Fibroblast of lung (primary cell): Measurements from ENCODE around the gene DDX54. TPM values are rescaled to one million over a fixed set of nuclear protein-coding genes. Genes with fewer than 3 reads are reported as not detected.

Experiments
- DNase-seq, 2 donors: peaks; one replicate each; pipeline versions ENCODE4 v3.0.0 to v3.0.0-alpha.2; 2010; ENCODE audit warnings: low read depth in 2 of 2
- H2AFZ ChIP-seq: 2 replicates; pipeline ENCODE4 v1.5.1; 2012; ENCODE audit warnings: low read length, control low read depth, inconsistent platforms
- H3K27ac ChIP-seq: 2 replicates; pipeline ENCODE4 v1.5.1; 2011; ENCODE audit warnings: low read length, control low read depth; ENCODE audit not compliant: insufficient read depth
- H3K27me3 ChIP-seq: 2 replicates; pipeline ENCODE4 v1.5.1; 2011; ENCODE audit warnings: mild to moderate bottlenecking, low read length; ENCODE audit not compliant: control insufficient read depth, insufficient read depth
- H3K36me3 ChIP-seq: 2 replicates; pipeline ENCODE4 v1.5.1; 2011; ENCODE audit warnings: low read length; ENCODE audit not compliant: control insufficient read depth, insufficient read depth
- H3K4me1 ChIP-seq: 2 replicates; pipeline ENCODE4 v1.5.1; 2011; ENCODE audit warnings: low read length; ENCODE audit not compliant: control insufficient read depth, insufficient read depth; ENCODE audit errors: extremely low read depth
- H3K4me2 ChIP-seq: 2 replicates; pipeline ENCODE4 v1.5.1; 2011; ENCODE audit warnings: low read length, control low read depth; ENCODE audit not compliant: insufficient read depth; ENCODE audit errors: extremely low read depth
- H3K4me3 ChIP-seq, 4 experiments: fragments of 200-600 bp in 1 of 4; sonication (generic) in 1 of 4; replicated peaks in 1 of 4; 2 replicates each; pipeline ENCODE4 v1.5.1; 2011 to 2016; ENCODE audit warnings: low read length in 4 of 4, low read depth in 3 of 4, mild to moderate bottlenecking in 3 of 4, control low read depth in 2 of 4, inconsistent platforms in 1 of 4, mixed read lengths in 1 of 4; ENCODE audit not compliant: insufficient read depth in 1 of 4; ENCODE audit errors: control extremely low read depth in 1 of 4
- H3K79me2 ChIP-seq: 2 replicates; pipeline ENCODE4 v1.5.1; 2012; ENCODE audit warnings: mild to moderate bottlenecking, low read length, inconsistent platforms; ENCODE audit not compliant: control insufficient read depth, insufficient read depth
- H3K9ac ChIP-seq: 2 replicates; pipeline ENCODE4 v1.5.1; 2011; ENCODE audit warnings: mild to moderate bottlenecking, low read length, control low read depth; ENCODE audit not compliant: insufficient read depth
- H3K9me3 ChIP-seq: 2 replicates; pipeline ENCODE4 v1.5.1; 2012; ENCODE audit warnings: low read depth, low read length; ENCODE audit not compliant: control insufficient read depth, insufficient read depth
- H4K20me1 ChIP-seq: 2 replicates; pipeline ENCODE4 v1.5.1; 2011; ENCODE audit warnings: low read length; ENCODE audit not compliant: control insufficient read depth, insufficient read depth; ENCODE audit errors: extremely low read depth
- CTCF ChIP-seq, 2 donors: IDR thresholded peaks in 1 of 2; conservative IDR thresholded peaks in 1 of 2; 1 replicate in 1 of 2; 2 replicates in 1 of 2; pipeline ENCODE4 v1.5.1; 2011 to 2012; ENCODE audit warnings: low read length in 2 of 2, control low read depth in 1 of 2, inconsistent platforms in 1 of 2, low read depth in 1 of 2, mild to moderate bottlenecking in 1 of 2
- EZH2 ChIP-seq: IDR thresholded peaks from 2 replicates; pipeline ENCODE4 v1.5.1; 2012; ENCODE audit warnings: low read length, control low read depth, mild to moderate bottlenecking; ENCODE audit errors: missing control alignments
- polyA plus RNA-seq, 2 donors: library from polyadenylated mRNA; depleted of rRNA in 1 of 2; stranded (reverse) in 1 of 2; unstranded in 1 of 2; fragments of >200 nt; gene quantifications; 2 replicates each; pipeline ENCODE4 v1.2.1, GENCODE V29; 2011 to 2012; ENCODE audit warnings: missing spikeins in 1 of 2
- total RNA-seq: library from RNA; depleted of rRNA; stranded (reverse); fragments of >200 nt; gene quantifications from 2 replicates; pipeline ENCODE4 v1.2.1, GENCODE V29; 2014

DDX54 gene
- total and polyA plus RNA-seq, 2 donors (not counting 1 experiment from before 2014, with no cell fraction given) = 20.5 to 23.6 TPM

- Histone ChIP-seq H2AFZ (no peak overlapping the region), H3K9me3 (no peaks in the 10 kb centered on the region), H3K4me1 (no peaks in the 10 kb centered on the region), H3K4me2 (no peak overlapping the region), H3K36me3 (peaks cover 19% of the 10 kb centered on the region), H4K20me1 (no peaks in the 10 kb centered on the region), H3K9ac (no peak overlapping the region), H3K27ac (no peak overlapping the region), H3K27me3 (no peaks in the 10 kb centered on the region), H3K79me2 (no peaks in the 10 kb centered on the region), H3K4me3 (no peak overlapping the region)
- no peak for DNase-seq
- no peak for TF ChIP-seq CTCF (conservative IDR thresholded peaks at IDR 0.05 in 1 of 2, IDR thresholded peaks at IDR 0.05 in 1 of 2; ENCODE audit: low read depth in 1 of 2, low read length in 2 of 2)
- no peak for TF ChIP-seq EZH2
Observed at GRCh38 chr12:113170457-113170856, 14.8 kb downstream of the DDX54 start.

- no peak for DNase-seq
- no peaks in the 10 kb centered on the region for H3K9me3 ChIP-seq
- H3K4me3 ChIP-seq = no peak overlapping the region
- no peaks in the 10 kb centered on the region for H3K27me3 ChIP-seq
- H2AFZ ChIP-seq = no peak overlapping the region
- no peaks in the 10 kb centered on the region for H3K4me1 ChIP-seq
- H4K20me1 ChIP-seq = no peaks in the 10 kb centered on the region
- TF ChIP-seq CTCF (conservative IDR thresholded peaks at IDR 0.05 in 1 of 2, IDR thresholded peaks at IDR 0.05 in 1 of 2; ENCODE audit: low read depth in 1 of 2, low read length in 2 of 2) = no peak
- TF ChIP-seq EZH2 = no peak
- H3K9ac ChIP-seq = no peak overlapping the region
- H3K36me3 ChIP-seq = peaks cover 25% of the 10 kb centered on the region
- H3K79me2 ChIP-seq = no peaks in the 10 kb centered on the region
- no peak overlapping the region for H3K4me2 ChIP-seq
- no peak overlapping the region for H3K27ac ChIP-seq
Observed at GRCh38 chr12:113169697-113170096, 15.6 kb downstream of the DDX54 start.

- H3K4me2 ChIP-seq = no peak overlapping the region
- no peaks in the 10 kb centered on the region for H3K4me1 ChIP-seq
- no peaks in the 10 kb centered on the region for H3K79me2 ChIP-seq
- no peak overlapping the region for H3K9ac ChIP-seq
- no peak for DNase-seq
- no peak overlapping the region for H3K4me3 ChIP-seq
- H3K9me3 ChIP-seq = no peaks in the 10 kb centered on the region
- peaks cover 25% of the 10 kb centered on the region for H3K36me3 ChIP-seq
- TF ChIP-seq CTCF (conservative IDR thresholded peaks at IDR 0.05 in 1 of 2, IDR thresholded peaks at IDR 0.05 in 1 of 2; ENCODE audit: low read depth in 1 of 2, low read length in 2 of 2) (no peak), EZH2 (no peak)
- no peak overlapping the region for H2AFZ ChIP-seq
- no peak overlapping the region for H3K27ac ChIP-seq
- no peaks in the 10 kb centered on the region for H3K27me3 ChIP-seq
- H4K20me1 ChIP-seq = no peaks in the 10 kb centered on the region
Observed at GRCh38 chr12:113167868-113168267, 17.4 kb downstream of the DDX54 start.
